ENCODE data around the gene FKBP14. TPM values are rescaled to one million over a fixed set of nuclear protein-coding genes. Genes with fewer than 3 reads are reported as not detected.

Gene FKBP14
- polyA plus RNA-seq, 2 of the 4 experiments (the other 2 are of a cell fraction): 10.6 to 22.8 TPM

DNA sequence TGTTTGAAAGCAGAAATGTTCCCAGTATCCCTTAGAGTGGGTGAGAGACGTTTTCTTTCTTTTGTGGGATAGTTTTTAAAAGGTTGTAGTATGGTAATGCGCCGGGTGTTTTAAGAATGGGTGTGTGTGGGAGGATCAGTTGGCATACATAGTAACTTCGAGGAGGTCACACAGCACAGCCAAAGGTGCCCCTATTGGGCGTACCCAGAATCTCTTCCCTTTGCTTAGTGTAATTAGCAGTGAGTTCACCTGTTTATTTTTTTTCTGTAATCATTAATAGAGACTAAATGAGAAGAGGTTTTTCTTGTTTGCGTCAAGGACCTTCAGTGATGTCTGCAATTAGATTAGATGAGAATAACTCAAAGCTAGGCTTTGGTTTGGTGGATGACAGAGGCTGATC is 3.2 kb upstream of the FKBP14 start:
- Histone ChIP-seq H3K4me2 (peak overlapping the region; percentile 76), H3K9me3 (no peaks in the 10 kb centered on the region), H3K4me1 (peaks cover 20% of the 10 kb centered on the region; the same call in 2 of the 3 replicates), H3K4me3 (peak overlapping the region; percentile 71), H3K27ac (no peak overlapping the region)
- 47% methylated on average over 6 of the region's 6 CpGs for WGBS (ENCODE audit: missing lambda C conversion rate)
- ChIA-PET CTCF (interaction anchor here (1.1 to 1.5 kb wide), 3 partner anchors 11 to 43 kb away, joined by 4 to 7 read pairs (median 5); no protein-coding TSS in a partner anchor), POLR2A (no interaction called here)
- ATAC-seq (no peak), FAIRE-seq (no peak), DNase-seq (ENCODE audit: low read depth in 1 of 2, low spot score in 1 of 2) (peak in 1 of 2 experiments; percentile 31)
- TF ChIP-seq POLR2AphosphoS2 (conservative IDR thresholded peaks at IDR 0.05; ENCODE audit: low read length) (no peak), TFCP2L1 (CRISPR knock-in tag; IDR thresholded peaks at IDR 0.05) (no peak), POLR2A (IDR thresholded peaks at IDR 0.05; ENCODE audit: low read length) (no peak), GATA3 (IDR thresholded peaks at IDR 0.05; ENCODE audit: borderline replicate concordance) (no peak), PHF8 (IDR thresholded peaks at IDR 0.05; ENCODE audit: borderline replicate concordance, low read depth) (no peak), BHLHE40 (IDR thresholded peaks at IDR 0.05; ENCODE audit: low read depth, low read length) (no peak)
- TF ChIP-seq, protein P1, sequence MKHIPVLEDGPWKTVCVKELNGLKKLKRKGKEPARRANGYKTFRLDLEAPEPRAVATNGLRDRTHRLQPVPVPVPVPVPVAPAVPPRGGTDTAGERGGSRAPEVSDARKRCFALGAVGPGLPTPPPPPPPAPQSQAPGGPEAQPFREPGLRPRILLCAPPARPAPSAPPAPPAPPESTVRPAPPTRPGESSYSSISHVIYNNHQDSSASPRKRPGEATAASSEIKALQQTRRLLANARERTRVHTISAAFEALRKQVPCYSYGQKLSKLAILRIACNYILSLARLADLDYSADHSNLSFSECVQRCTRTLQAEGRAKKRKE (CRISPR knock-in tag; IDR thresholded peaks at IDR 0.05; ENCODE audit: low read depth): no peak
- TF ChIP-seq, protein P2, sequence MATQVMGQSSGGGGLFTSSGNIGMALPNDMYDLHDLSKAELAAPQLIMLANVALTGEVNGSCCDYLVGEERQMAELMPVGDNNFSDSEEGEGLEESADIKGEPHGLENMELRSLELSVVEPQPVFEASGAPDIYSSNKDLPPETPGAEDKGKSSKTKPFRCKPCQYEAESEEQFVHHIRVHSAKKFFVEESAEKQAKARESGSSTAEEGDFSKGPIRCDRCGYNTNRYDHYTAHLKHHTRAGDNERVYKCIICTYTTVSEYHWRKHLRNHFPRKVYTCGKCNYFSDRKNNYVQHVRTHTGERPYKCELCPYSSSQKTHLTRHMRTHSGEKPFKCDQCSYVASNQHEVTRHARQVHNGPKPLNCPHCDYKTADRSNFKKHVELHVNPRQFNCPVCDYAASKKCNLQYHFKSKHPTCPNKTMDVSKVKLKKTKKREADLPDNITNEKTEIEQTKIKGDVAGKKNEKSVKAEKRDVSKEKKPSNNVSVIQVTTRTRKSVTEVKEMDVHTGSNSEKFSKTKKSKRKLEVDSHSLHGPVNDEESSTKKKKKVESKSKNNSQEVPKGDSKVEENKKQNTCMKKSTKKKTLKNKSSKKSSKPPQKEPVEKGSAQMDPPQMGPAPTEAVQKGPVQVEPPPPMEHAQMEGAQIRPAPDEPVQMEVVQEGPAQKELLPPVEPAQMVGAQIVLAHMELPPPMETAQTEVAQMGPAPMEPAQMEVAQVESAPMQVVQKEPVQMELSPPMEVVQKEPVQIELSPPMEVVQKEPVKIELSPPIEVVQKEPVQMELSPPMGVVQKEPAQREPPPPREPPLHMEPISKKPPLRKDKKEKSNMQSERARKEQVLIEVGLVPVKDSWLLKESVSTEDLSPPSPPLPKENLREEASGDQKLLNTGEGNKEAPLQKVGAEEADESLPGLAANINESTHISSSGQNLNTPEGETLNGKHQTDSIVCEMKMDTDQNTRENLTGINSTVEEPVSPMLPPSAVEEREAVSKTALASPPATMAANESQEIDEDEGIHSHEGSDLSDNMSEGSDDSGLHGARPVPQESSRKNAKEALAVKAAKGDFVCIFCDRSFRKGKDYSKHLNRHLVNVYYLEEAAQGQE (IDR thresholded peaks at IDR 0.05): no peak

DNA sequence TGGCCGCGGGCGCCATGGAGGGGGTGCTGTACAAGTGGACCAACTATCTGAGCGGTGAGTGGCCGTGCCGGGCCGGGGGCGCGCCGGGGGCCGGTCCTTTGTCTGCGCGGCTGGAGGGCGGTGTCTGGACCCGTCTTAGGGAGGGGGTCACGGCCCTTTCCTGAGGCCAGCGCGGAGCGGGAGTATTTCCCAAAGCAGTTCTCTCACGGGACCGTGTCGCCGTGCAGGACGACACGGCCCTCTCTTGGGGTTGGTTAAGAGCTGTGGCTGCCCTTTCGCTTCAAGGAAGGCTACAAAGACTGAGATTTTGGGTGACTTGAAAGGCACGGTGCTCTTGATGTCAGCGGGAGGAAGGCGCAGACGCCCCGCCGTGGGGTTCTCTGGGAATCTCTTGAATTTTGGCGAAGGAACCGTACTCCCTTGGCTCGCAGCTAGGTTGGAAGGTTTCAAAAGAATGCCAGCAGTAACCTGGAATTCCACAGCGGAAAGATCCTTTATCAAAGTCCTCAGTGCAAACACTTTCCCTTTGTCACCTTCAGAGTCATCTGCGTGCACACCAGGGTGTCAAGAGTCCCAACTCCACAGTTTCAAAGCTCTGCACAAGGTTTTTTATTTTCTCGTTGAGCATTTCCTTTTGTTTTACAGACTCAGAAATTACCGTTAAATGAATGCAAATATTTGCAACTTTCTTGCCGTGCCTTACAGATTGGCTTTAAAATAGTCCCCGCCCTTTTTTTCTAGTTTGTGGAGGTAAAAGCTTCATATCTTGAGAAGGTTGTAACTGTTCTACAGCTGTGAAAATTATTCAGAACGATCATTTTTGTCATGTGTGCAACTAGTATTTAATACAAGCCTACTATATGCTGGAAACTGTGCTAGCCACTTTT is 2.5 kb upstream of the FKBP14 start:
- ChIA-PET POLR2A (no interaction called here), CTCF (interaction anchor here (1.1 to 1.5 kb wide), 3 partner anchors 12 to 44 kb away, joined by 4 to 7 read pairs (median 5); no protein-coding TSS in a partner anchor)
- WGBS (ENCODE audit: missing lambda C conversion rate): 6% methylated on average over 21 of the region's 42 CpGs
- Histone ChIP-seq H3K27ac (peak overlapping the region; percentile 77 to 94), H3K4me1 (peaks cover 20% of the 10 kb centered on the region; the same call in 2 of the 3 replicates), H3K9me3 (no peaks in the 10 kb centered on the region), H3K4me3 (peak overlapping the region; percentile 71), H3K4me2 (peak overlapping the region; percentile 76)
- FAIRE-seq (no peak), ATAC-seq (peak; percentile 35 to 54), DNase-seq (ENCODE audit: low read depth in 1 of 2, low spot score in 1 of 2) (peak; percentile 39 to 40)
- peak; percentile 32; the same call in 1 of the 2 replicates for TF ChIP-seq PHF8 (IDR thresholded peaks at IDR 0.05; ENCODE audit: borderline replicate concordance, low read depth)
- no peak for TF ChIP-seq ZNF302 (CRISPR knock-in tag; IDR thresholded peaks at IDR 0.05)

DNA sequence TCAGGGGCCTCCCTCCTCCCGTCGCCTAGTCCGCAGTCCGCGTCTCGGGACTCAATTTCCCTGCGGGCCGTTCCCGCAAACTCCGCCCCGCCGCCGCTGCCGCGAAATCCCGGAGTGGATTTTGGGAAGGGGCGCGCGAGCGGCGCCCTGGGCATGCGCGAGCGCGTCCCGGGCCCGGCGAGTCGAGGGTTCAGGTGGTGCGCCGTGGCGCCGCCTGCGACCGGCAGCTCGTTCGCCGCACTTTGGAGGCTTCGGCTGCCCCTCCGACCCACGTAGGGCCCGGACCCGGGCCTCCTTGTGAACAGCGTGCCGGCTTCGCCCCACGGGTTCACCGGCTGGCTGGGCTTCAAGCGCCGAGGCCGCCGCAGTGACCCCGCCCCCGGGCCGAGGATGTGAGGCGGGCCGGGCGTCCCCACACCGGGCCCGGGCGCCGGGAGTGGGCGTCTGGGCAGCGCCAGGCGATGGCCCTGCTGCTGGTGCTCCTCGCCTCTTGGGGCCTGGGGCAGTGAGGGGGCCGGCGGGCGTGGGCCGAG is 1.8 kb upstream of the FKBP14 start, which contains the start of gene PLEKHA8:
PLEKHA8 (plus strand) TSS at position 197 of the 533 bp plus-strand sequence. CDS start 351 bp downstream, outside the sequence.
- DNase-seq (ENCODE audit: low read depth in 1 of 2, low spot score in 1 of 2) (peak; percentile 83 to 85), ATAC-seq (peak; percentile 49 to 67), FAIRE-seq (no peak)
- 0% methylated on average over 6 of the region's 70 CpGs for WGBS (ENCODE audit: missing lambda C conversion rate)
- Histone ChIP-seq H3K4me3 (peak within 1 kb of the TSS; percentile 71), H3K9me3 (no peaks in the 10 kb centered on the region), H3K4me2 (peak within 1 kb of the TSS; percentile 86), H3K27ac (peak within 1 kb of the TSS; percentile 77 to 94), H3K4me1 (peaks cover 20% of the 10 kb centered on the region; the same call in 2 of the 3 replicates)
- ChIA-PET POLR2A (interaction anchor here (1.5 kb wide), 1 partner anchor 13 kb away, joined by 4 read pairs; no protein-coding TSS in a partner anchor), CTCF (interaction anchor here (1.4 to 2.1 kb wide), 3 partner anchors 34 to 46 kb away, joined by 5 to 9 read pairs (median 7); no protein-coding TSS in a partner anchor)
- TF ChIP-seq CBX8 (IDR thresholded peaks at IDR 0.05): no peak
- TF ChIP-seq ZSCAN20 (CRISPR knock-in tag; IDR thresholded peaks at IDR 0.05): no peak
- no peak for TF ChIP-seq JUNB (IDR thresholded peaks at IDR 0.05)
- TF ChIP-seq POLR2AphosphoS2 (conservative IDR thresholded peaks at IDR 0.05; ENCODE audit: low read length): no peak
- TF ChIP-seq CHD4 (IDR thresholded peaks at IDR 0.05; ENCODE audit: borderline replicate concordance): no peak
- no peak for TF ChIP-seq RAD21 (conservative IDR thresholded peaks at IDR 0.05 in 1 of 2, IDR thresholded peaks at IDR 0.05 in 1 of 2)
- peak; percentile 77 for TF ChIP-seq PHF8 (IDR thresholded peaks at IDR 0.05; ENCODE audit: borderline replicate concordance, low read depth)
- peak in 1 of 2 experiments; percentile 59; a peak in 2 of 5 replicates for TF ChIP-seq JUN (IDR thresholded peaks at IDR 0.05)
- TF ChIP-seq FOSL2 (IDR thresholded peaks at IDR 0.05): no peak
- 0 out of 2 replicates have a peak, but pooled peaks have one; percentile 30 for TF ChIP-seq FOSL2 (CRISPR knock-in tag; IDR thresholded peaks at IDR 0.05)
- no peak for TF ChIP-seq NR3C1 (IDR thresholded peaks at IDR 0.05)
- no peak for TF ChIP-seq FOSB (CRISPR knock-in tag; IDR thresholded peaks at IDR 0.05)
- no peak for TF ChIP-seq FOXS1 (CRISPR knock-in tag; IDR thresholded peaks at IDR 0.05)
- TF ChIP-seq HOXA7 (CRISPR knock-in tag; IDR thresholded peaks at IDR 0.05): no peak
- TF ChIP-seq, protein P3, sequence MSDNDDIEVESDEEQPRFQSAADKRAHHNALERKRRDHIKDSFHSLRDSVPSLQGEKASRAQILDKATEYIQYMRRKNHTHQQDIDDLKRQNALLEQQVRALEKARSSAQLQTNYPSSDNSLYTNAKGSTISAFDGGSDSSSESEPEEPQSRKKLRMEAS (IDR thresholded peaks at IDR 0.05): peak; percentile 55; the same call in 1 of the 2 replicates
- peak; percentile 72; the same call in 1 of the 2 replicates for TF ChIP-seq KDM1A (IDR thresholded peaks at IDR 0.05; ENCODE audit: low read depth)
- TF ChIP-seq RFX5 (IDR thresholded peaks at IDR 0.05): peak; percentile 64; the same call in 1 of the 2 replicates
- TF ChIP-seq RARB (CRISPR knock-in tag; IDR thresholded peaks at IDR 0.05): no peak
- TF ChIP-seq POLR2A (IDR thresholded peaks at IDR 0.05; ENCODE audit: low read length): peak; percentile 44
- no peak for TF ChIP-seq CBX2 (IDR thresholded peaks at IDR 0.05; ENCODE audit: borderline replicate concordance, low read depth)
- TF ChIP-seq ESRRA (IDR thresholded peaks at IDR 0.05; ENCODE audit: borderline replicate concordance, low read length): no peak

All from A549 (cell line).